A549 (cell line): Measurements from ENCODE around the gene CTBP1. TPM values are rescaled to one million over a fixed set of nuclear protein-coding genes. Genes with fewer than 3 reads are reported as not detected.

ENCODE experiments used
- ATAC-seq, 2 experiments: fragments of 200-7000 bp in 1 of 2; fragments of >200 bp in 1 of 2; cut with Nextera tagmentation in 1 of 2; cut with Tn5 transposase in 1 of 2; 3 replicates each; pipeline versions ENCODE4 v1.8.0 to v1.9.1; 2018 to 2020; ENCODE audit warnings: mild to moderate bottlenecking in 1 of 2, moderate library complexity in 1 of 2
- CTCF ChIA-PET: fragments of 300-600 bp; sonication (Branson Sonifier 250); formaldehyde crosslinking; extraction: SDS; loops from one replicate; lab custom pipeline; 2021; ENCODE audit warnings: antibody characterized with exemption, inconsistent platforms; lab: Yijun Ruan, JAX
- POLR2A ChIA-PET: fragments of 350-600 bp; formaldehyde crosslinking; extraction: SDS; loops from one replicate; lab custom pipeline; 2021; ENCODE audit warnings: antibody characterized with exemption, inconsistent platforms; lab: Yijun Ruan, JAX
- DNase-seq, 2 experiments: peaks; one replicate each; pipeline versions ENCODE4 v3.0.0 to v3.0.0-alpha.2; 2011 to 2016; ENCODE audit warnings: low read depth in 1 of 2, low spot score in 1 of 2
- FAIRE-seq: peaks from 2 replicates; lab custom pipeline; 2011; peaks lifted over from hg19 to GRCh38; lab: Jason Lieb, UNC
- H3K27ac ChIP-seq, 2 experiments: fragments of >200 bp; sonication (Bioruptor Twin); formaldehyde crosslinking; 3 replicates each; pipeline ENCODE4 v1.5.1; 2016 to 2017
- H3K4me1 ChIP-seq: fragments of >200 bp; sonication (Bioruptor Twin); formaldehyde crosslinking; 3 replicates; pipeline ENCODE4 v1.6.1; 2016
- H3K4me2 ChIP-seq: fragments of >200 bp; sonication (Bioruptor Twin); formaldehyde crosslinking; 3 replicates; pipeline ENCODE4 v1.6.1; 2016
- H3K4me3 ChIP-seq: fragments of >200 bp; sonication (Bioruptor Twin); formaldehyde crosslinking; 3 replicates; pipeline ENCODE4 v1.5.1; 2016
- H3K9me3 ChIP-seq: fragments of >200 bp; sonication (Bioruptor Twin); formaldehyde crosslinking; 3 replicates; pipeline ENCODE4 v1.6.1; 2016
- BHLHE40 ChIP-seq: IDR thresholded peaks from 2 replicates; pipeline ENCODE4 v1.6.1; 2012; ENCODE audit warnings: low read depth, low read length, inconsistent platforms
- CBX2 ChIP-seq: fragments of 200-600 bp; sonication (generic); IDR thresholded peaks from 2 replicates; pipeline ENCODE4 v1.6.1; 2016; ENCODE audit warnings: low read depth, mild to moderate bottlenecking, borderline replicate concordance
- CBX8 ChIP-seq: fragments of 200-600 bp; sonication (generic); IDR thresholded peaks from 2 replicates; pipeline ENCODE4 v1.6.1; 2016
- CHD2 ChIP-seq: fragments of 150-350 bp; IDR thresholded peaks from 2 replicates; pipeline ENCODE4 v1.6.1; 2014; ENCODE audit warnings: low read length; ENCODE audit not compliant: partially characterized antibody
- CHD4 ChIP-seq: fragments of 200-600 bp; sonication (generic); IDR thresholded peaks from 2 replicates; pipeline ENCODE4 v1.6.1; 2016; ENCODE audit warnings: antibody characterized with exemption, mild to moderate bottlenecking, borderline replicate concordance
- EHMT2 ChIP-seq: fragments of 200-600 bp; sonication (generic); IDR thresholded peaks from 2 replicates; pipeline ENCODE4 v1.6.1; 2016; ENCODE audit warnings: antibody characterized with exemption, low read depth, mild to moderate bottlenecking, moderate library complexity
- EP300 ChIP-seq, 2 experiments: fragments of >200 bp; sonication (Bioruptor Twin); formaldehyde crosslinking; IDR thresholded peaks; 2 replicates in 1 of 2; 3 replicates in 1 of 2; pipeline ENCODE4 v1.6.1; 2016 to 2017
- ESRRA ChIP-seq: fragments of 150-350 bp; IDR thresholded peaks from 2 replicates; pipeline ENCODE4 v1.6.1; 2014; ENCODE audit warnings: mild to moderate bottlenecking, low read length, borderline replicate concordance
- HOXB13 ChIP-seq: fragments of 250-450 bp; sonication (Bioruptor Pico); IDR thresholded peaks from 2 replicates; pipeline ENCODE4 v1.5.0; 2020; ENCODE audit warnings: low read depth, mild to moderate bottlenecking, moderate library complexity
- JUN ChIP-seq, 2 experiments: fragments of >200 bp; sonication (Bioruptor Twin); formaldehyde crosslinking; IDR thresholded peaks; 2 replicates in 1 of 2; 3 replicates in 1 of 2; pipeline ENCODE4 v1.6.1; 2016 to 2017
- JUNB ChIP-seq: fragments of >200 bp; sonication (Bioruptor Twin); formaldehyde crosslinking; IDR thresholded peaks from 2 replicates; pipeline ENCODE4 v1.6.1; 2016
- KDM5A ChIP-seq: fragments of 200-600 bp; sonication (generic); IDR thresholded peaks from 2 replicates; pipeline ENCODE4 v1.6.1; 2016; ENCODE audit warnings: antibody characterized with exemption, mild to moderate bottlenecking
- MAFK ChIP-seq: fragments of 450-650 bp; IDR thresholded peaks from 2 replicates; pipeline ENCODE4 v1.6.1; 2014; ENCODE audit not compliant: partially characterized antibody
- MYC ChIP-seq: IDR thresholded peaks from 2 replicates; pipeline ENCODE4 v1.6.1; 2012; ENCODE audit warnings: mild to moderate bottlenecking, inconsistent platforms, low read length, improper control_type of control experiment, borderline replicate concordance
- NPAS2 ChIP-seq: fragments of 250-450 bp; sonication (Bioruptor Pico); IDR thresholded peaks from 2 replicates; pipeline ENCODE4 v1.8.0; 2022; ENCODE audit warnings: mild to moderate bottlenecking, moderate library complexity, borderline replicate concordance
- NR3C1 ChIP-seq: fragments of >200 bp; sonication (Bioruptor Twin); formaldehyde crosslinking; IDR thresholded peaks from 3 replicates; pipeline ENCODE4 v1.6.1; 2017
- PHF8 ChIP-seq: fragments of 200-600 bp; sonication (generic); IDR thresholded peaks from 2 replicates; pipeline ENCODE4 v1.6.1; 2016; ENCODE audit warnings: low read depth, mild to moderate bottlenecking, antibody characterized with exemption, moderate library complexity, borderline replicate concordance
- POLR2AphosphoS2 ChIP-seq: conservative IDR thresholded peaks from 2 replicates; pipeline ENCODE4 v1.6.1; 2012; ENCODE audit warnings: low read length, improper control_type of control experiment, inconsistent platforms
- RAD21 ChIP-seq, 2 experiments: fragments of >200 bp in 1 of 2; sonication (Bioruptor Twin) in 1 of 2; formaldehyde crosslinking in 1 of 2; IDR thresholded peaks in 1 of 2; conservative IDR thresholded peaks in 1 of 2; 2 replicates in 1 of 2; 3 replicates in 1 of 2; pipeline ENCODE4 v1.6.1; 2012 to 2018; ENCODE audit warnings: inconsistent platforms in 1 of 2
- RNF2 ChIP-seq: fragments of 200-600 bp; sonication (generic); IDR thresholded peaks from 2 replicates; pipeline ENCODE4 v1.6.1; 2016; ENCODE audit warnings: low read depth, mild to moderate bottlenecking, antibody characterized with exemption, moderate library complexity, borderline replicate concordance
- SREBF2 ChIP-seq: fragments of 450-650 bp; IDR thresholded peaks from 2 replicates; pipeline ENCODE4 v1.6.1; 2014; ENCODE audit warnings: mild to moderate bottlenecking, moderate library complexity
- TP53 ChIP-seq: fragments of 250-450 bp; sonication (Bioruptor Pico); IDR thresholded peaks from 2 replicates; pipeline ENCODE4 v1.5.0; 2021; ENCODE audit warnings: mild to moderate bottlenecking, moderate library complexity
- ZFP36 ChIP-seq: fragments of 450-650 bp; IDR thresholded peaks from 2 replicates; pipeline ENCODE4 v1.6.1; 2014; ENCODE audit warnings: borderline replicate concordance; ENCODE audit not compliant: partially characterized antibody
- ZSCAN20 ChIP-seq: fragments of 250-450 bp; sonication (Bioruptor Pico); IDR thresholded peaks from 2 replicates; pipeline ENCODE4 v1.8.0; 2022; ENCODE audit warnings: mild to moderate bottlenecking, moderate library complexity
- WGBS: methylation state at CpG from one replicate; pipeline ENCODE4 v1.1.6; 2017; ENCODE audit errors: missing lambda C conversion rate; 5-methylcytosine and 5-hydroxymethylcytosine counted together
- polyA plus RNA-seq, 4 experiments: library from polyadenylated mRNA; depleted of rRNA in 3 of 4; stranded (reverse); fragments of >200 nt; fragmentation: RNase III in 1 of 4; extraction: RNeasy Plus Mini Kit Qiagen cat#74134 plus additional on column Dnase treatment in 1 of 4; gene quantifications; 2 replicates in 3 of 4; 3 replicates in 1 of 4; pipeline ENCODE4 v1.2.3, GENCODE V29; 2011 to 2017
- TF ChIP-seq, protein P1 (sequence below): fragments of >200 bp; sonication (Bioruptor Twin); formaldehyde crosslinking; IDR thresholded peaks from 2 replicates; pipeline ENCODE4 v1.6.1; 2016
- TF ChIP-seq, protein P2 (sequence below): IDR thresholded peaks from 2 replicates; pipeline ENCODE4 v1.6.1; 2012
- TF ChIP-seq, protein P3 (sequence below): fragments of 250-450 bp; sonication (Bioruptor Pico); IDR thresholded peaks from 2 replicates; pipeline ENCODE4 v1.5.0; 2020; ENCODE audit warnings: low read depth, mild to moderate bottlenecking, moderate library complexity
- TF ChIP-seq, protein P4 (sequence below): fragments of 200-600 bp; sonication (generic); IDR thresholded peaks from 2 replicates; pipeline ENCODE4 v1.6.1; 2016; ENCODE audit warnings: antibody characterized with exemption, mild to moderate bottlenecking, moderate library complexity

Gene CTBP1
- polyA plus RNA-seq, 2 of the 4 experiments (the other 2 are of a cell fraction): 43.1 to 93.1 TPM

DNA sequence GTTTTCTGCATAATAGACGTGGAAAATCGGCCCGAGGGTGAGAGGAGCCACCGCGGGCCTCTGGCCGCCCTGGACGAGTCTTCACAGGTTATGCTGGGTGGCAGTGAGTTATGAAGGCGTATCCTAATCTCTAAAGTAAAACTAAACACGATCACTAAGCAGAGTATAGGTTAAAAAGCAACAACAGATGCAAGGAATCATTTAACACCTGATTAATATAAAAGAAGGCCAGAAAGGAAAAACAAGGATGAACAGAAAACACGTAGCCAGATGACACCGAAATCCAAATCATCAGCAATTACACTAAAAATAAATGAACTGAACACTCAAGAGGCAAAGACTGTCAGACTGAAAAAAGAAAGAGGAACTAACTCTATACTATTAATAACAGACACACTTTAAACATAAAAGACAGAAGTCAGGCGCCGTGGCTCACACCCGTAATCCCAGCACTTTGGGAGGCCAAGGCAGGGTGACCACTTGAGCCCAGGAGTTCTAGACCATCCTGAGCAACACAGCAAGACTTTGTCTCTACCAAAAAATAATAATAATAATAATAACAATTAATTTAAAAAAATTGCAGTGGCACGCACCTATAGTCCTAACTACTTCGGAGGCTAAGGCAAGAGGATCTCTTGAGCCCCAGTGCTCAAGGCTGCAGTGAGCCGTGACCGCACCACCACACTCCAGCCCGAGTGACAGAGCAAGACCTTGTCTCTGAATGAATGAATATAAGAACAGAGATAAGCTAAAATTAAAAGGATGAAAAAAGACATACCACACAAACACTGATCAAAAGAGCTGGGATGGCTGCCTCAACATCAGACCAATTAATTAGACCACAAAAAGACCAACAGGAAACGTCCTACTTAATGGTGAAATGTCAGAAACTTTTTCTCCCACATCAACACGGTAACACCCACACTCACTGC, 30.0 kb downstream of the CTBP1 start:
- H3K4me2 ChIP-seq: no peak overlapping the region
- POLR2A ChIA-PET: no interaction called here
- DNase-seq (no peak), ATAC-seq (no peak), FAIRE-seq (no peak)
- no peaks in the 10 kb centered on the region for H3K9me3 ChIP-seq
- no peak overlapping the region for H3K27ac ChIP-seq
- no peaks in the 10 kb centered on the region for H3K4me1 ChIP-seq
- no peak overlapping the region for H3K4me3 ChIP-seq
- 92% methylated on average over 21 of the region's 21 CpGs for WGBS
- TF ChIP-seq EHMT2: no peak
- TF ChIP-seq CHD2: no peak
- TF ChIP-seq CHD4: no peak
- TF ChIP-seq JUNB: no peak
- no peak for TF ChIP-seq ESRRA
- no peak for TF ChIP-seq POLR2AphosphoS2
- TF ChIP-seq, protein P1, sequence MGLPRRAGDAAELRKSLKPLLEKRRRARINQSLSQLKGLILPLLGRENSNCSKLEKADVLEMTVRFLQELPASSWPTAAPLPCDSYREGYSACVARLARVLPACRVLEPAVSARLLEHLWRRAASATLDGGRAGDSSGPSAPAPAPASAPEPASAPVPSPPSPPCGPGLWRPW: no peak
- no peak for TF ChIP-seq NPAS2
- TF ChIP-seq NR3C1: no peak
- no peak for TF ChIP-seq ZSCAN20 (CRISPR knock-in tag)
- no peak for TF ChIP-seq RAD21 (conservative IDR thresholded peaks at IDR 0.05 in 1 of 2, IDR thresholded peaks at IDR 0.05 in 1 of 2)
- no peak for TF ChIP-seq JUN (IDR thresholded peaks at IDR 0.05)
- TF ChIP-seq BHLHE40: no peak
- no peak for TF ChIP-seq KDM5A
- TF ChIP-seq CBX2: no peak
- TF ChIP-seq TP53 (CRISPR knock-in tag): no peak
- CTCF ChIA-PET: interaction anchor here (0.7 kb wide), 1 partner anchor 428 kb away, joined by 3 read pairs; no protein-coding TSS in a partner anchor

DNA sequence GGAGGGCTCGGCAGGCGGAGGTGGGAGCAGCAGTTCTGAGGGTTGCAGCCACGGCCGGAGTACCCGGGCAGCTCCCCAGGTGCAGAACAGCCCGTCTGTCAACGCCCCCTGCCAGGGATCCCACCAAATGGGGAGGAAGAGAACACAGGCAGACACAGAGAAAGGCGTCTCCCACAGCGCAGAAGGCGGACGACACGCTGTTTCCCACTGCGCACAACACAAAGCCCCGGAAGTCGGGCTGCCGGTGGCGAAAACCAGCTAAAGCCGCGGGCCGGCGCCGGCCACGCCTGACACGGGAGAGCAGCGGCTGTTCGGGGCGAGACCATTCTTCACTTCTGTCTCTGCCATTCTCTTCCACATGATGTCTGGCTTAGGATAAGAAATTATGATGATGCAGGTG, 31.6 kb downstream of the CTBP1 start:
- no peak overlapping the region for H3K4me3 ChIP-seq
- FAIRE-seq (no peak), ATAC-seq (no peak), DNase-seq (no peak)
- TF ChIP-seq MAFK (no peak), ZFP36 (no peak), RNF2 (no peak), CBX8 (no peak), SREBF2 (no peak), MYC (no peak), NR3C1 (no peak), CHD2 (no peak), HOXB13 (no peak), CBX2 (no peak), EP300 (IDR thresholded peaks at IDR 0.05) (no peak), PHF8 (no peak)
- TF ChIP-seq, protein P2, sequence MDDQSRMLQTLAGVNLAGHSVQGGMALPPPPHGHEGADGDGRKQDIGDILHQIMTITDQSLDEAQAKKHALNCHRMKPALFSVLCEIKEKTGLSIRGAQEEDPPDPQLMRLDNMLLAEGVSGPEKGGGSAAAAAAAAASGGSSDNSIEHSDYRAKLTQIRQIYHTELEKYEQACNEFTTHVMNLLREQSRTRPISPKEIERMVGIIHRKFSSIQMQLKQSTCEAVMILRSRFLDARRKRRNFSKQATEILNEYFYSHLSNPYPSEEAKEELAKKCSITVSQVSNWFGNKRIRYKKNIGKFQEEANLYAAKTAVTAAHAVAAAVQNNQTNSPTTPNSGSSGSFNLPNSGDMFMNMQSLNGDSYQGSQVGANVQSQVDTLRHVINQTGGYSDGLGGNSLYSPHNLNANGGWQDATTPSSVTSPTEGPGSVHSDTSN: no peak
- TF ChIP-seq, protein P3, sequence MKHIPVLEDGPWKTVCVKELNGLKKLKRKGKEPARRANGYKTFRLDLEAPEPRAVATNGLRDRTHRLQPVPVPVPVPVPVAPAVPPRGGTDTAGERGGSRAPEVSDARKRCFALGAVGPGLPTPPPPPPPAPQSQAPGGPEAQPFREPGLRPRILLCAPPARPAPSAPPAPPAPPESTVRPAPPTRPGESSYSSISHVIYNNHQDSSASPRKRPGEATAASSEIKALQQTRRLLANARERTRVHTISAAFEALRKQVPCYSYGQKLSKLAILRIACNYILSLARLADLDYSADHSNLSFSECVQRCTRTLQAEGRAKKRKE (CRISPR knock-in tag): no peak
- TF ChIP-seq, protein P4, sequence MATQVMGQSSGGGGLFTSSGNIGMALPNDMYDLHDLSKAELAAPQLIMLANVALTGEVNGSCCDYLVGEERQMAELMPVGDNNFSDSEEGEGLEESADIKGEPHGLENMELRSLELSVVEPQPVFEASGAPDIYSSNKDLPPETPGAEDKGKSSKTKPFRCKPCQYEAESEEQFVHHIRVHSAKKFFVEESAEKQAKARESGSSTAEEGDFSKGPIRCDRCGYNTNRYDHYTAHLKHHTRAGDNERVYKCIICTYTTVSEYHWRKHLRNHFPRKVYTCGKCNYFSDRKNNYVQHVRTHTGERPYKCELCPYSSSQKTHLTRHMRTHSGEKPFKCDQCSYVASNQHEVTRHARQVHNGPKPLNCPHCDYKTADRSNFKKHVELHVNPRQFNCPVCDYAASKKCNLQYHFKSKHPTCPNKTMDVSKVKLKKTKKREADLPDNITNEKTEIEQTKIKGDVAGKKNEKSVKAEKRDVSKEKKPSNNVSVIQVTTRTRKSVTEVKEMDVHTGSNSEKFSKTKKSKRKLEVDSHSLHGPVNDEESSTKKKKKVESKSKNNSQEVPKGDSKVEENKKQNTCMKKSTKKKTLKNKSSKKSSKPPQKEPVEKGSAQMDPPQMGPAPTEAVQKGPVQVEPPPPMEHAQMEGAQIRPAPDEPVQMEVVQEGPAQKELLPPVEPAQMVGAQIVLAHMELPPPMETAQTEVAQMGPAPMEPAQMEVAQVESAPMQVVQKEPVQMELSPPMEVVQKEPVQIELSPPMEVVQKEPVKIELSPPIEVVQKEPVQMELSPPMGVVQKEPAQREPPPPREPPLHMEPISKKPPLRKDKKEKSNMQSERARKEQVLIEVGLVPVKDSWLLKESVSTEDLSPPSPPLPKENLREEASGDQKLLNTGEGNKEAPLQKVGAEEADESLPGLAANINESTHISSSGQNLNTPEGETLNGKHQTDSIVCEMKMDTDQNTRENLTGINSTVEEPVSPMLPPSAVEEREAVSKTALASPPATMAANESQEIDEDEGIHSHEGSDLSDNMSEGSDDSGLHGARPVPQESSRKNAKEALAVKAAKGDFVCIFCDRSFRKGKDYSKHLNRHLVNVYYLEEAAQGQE: no peak
- WGBS: 98% methylated on average over 17 of the region's 27 CpGs
- no peaks in the 10 kb centered on the region for H3K9me3 ChIP-seq
- no peaks in the 10 kb centered on the region for H3K4me1 ChIP-seq
- no peak overlapping the region for H3K27ac ChIP-seq
- H3K4me2 ChIP-seq: no peak overlapping the region
- ChIA-PET CTCF (interaction anchor here (0.6 to 0.8 kb wide), 2 partner anchors 9 to 138 kb away, joined by 3 read pairs; no protein-coding TSS in a partner anchor), POLR2A (no interaction called here)
